Heart left ventricle (tissue), 16 donors: Measurements from ENCODE around the gene CNN3. TPM values are rescaled to one million over a fixed set of nuclear protein-coding genes. Genes with fewer than 3 reads are reported as not detected.

Experiments used
- ATAC-seq, 4 donors: fragments of 200-7000 bp; cut with Tn5 transposase; one replicate each; pipeline ENCODE4 v1.9.1; 2020 to 2022; ENCODE audit warnings: moderate library complexity in 4 of 4, mild to moderate bottlenecking in 3 of 4, moderate number of reproducible peaks in 1 of 4
- DNase-seq, 5 donors: peaks; one replicate each; pipeline ENCODE4 v3.0.0-alpha.2; 2020
- H3K27ac ChIP-seq, 12 donors: fragments of 200-600 bp; sonication (generic) in 4 of 12; one replicate each; pipeline versions ENCODE4 v1.5.0 to v1.8.0; 2016 to 2022; ENCODE audit warnings: mild to moderate bottlenecking in 2 of 12
- H3K27me3 ChIP-seq, 9 donors: fragments of 200-600 bp; sonication (generic) in 2 of 9; one replicate each; pipeline versions ENCODE4 v1.5.1 to v1.8.0; 2016 to 2022; ENCODE audit warnings: mild to moderate bottlenecking in 3 of 9
- H3K36me3 ChIP-seq, 9 donors: fragments of 200-600 bp; sonication (generic) in 2 of 9; one replicate each; pipeline versions ENCODE4 v1.5.0 to v1.8.0; 2018 to 2022; ENCODE audit warnings: mild to moderate bottlenecking in 2 of 9
- H3K4me1 ChIP-seq, 12 donors: fragments of 200-600 bp; sonication (generic) in 4 of 12; one replicate each; pipeline versions ENCODE4 v1.5.0 to v1.8.0; 2016 to 2022; ENCODE audit warnings: mild to moderate bottlenecking in 3 of 12
- H3K4me3 ChIP-seq, 12 donors: fragments of 200-600 bp; sonication (generic) in 4 of 12; one replicate each; pipeline versions ENCODE4 v1.5.0 to v1.8.0; 2017 to 2022; ENCODE audit warnings: mild to moderate bottlenecking in 9 of 12, moderate library complexity in 4 of 12
- H3K9me3 ChIP-seq, 12 donors: fragments of 200-600 bp; sonication (generic) in 4 of 12; one replicate each; pipeline versions ENCODE4 v1.5.0 to v1.8.0; 2016 to 2022; ENCODE audit warnings: mild to moderate bottlenecking in 1 of 12
- POLR2A ChIP-seq, 2 donors: fragments of 450-650 bp; IDR thresholded peaks; one replicate each; pipeline ENCODE4 v1.6.1; 2017; ENCODE audit warnings: antibody characterized with exemption in 2 of 2, mild to moderate bottlenecking in 2 of 2, moderate library complexity in 2 of 2
- WGBS, 4 donors: extraction: QIAGEN DNeasy Blood & Tissue Kit in 2 of 4; methylation state at CpG; one replicate each; pipeline versions ENCODE4 v1.1.5 to v1.1.7; 2013 to 2018; 5-methylcytosine and 5-hydroxymethylcytosine counted together
- intact Hi-C, 10 donors: fragments of 100-400 bp; cut with DNase I; formaldehyde crosslinking; loops; one replicate each; pipeline versions ENCODE4 v1.11.1 to v1.14.2; 2022
- polyA plus RNA-seq, 2 donors: library from polyadenylated mRNA; stranded (reverse); fragments of 200-250 nt; gene quantifications; one replicate each; pipeline ENCODE4 v1.2.3, GENCODE V29; 2013
- total RNA-seq, 9 donors: library from RNA; depleted of rRNA in 2 of 9; stranded (reverse); fragments of >200 nt in 2 of 9; fragmentation: NEBNext Ultra II Directional in 3 of 9; extraction: Animal tissue kit (Norgen Biotek cat#: 25700) in 3 of 9; gene quantifications; one replicate each; pipeline versions ENCODE4 v1.1.0 to v1.2.4, GENCODE V29; 2016 to 2023
- TF ChIP-seq, protein P1 (sequence below), 12 donors: fragments of 200-600 bp; sonication (generic) in 4 of 12; IDR thresholded peaks; one replicate each; pipeline versions ENCODE4 v1.5.0 to v1.8.0; 2018 to 2022; ENCODE audit warnings: antibody characterized with exemption in 12 of 12, mild to moderate bottlenecking in 5 of 12
- donor health status: ischemic (EF 13 %, LVEDD 7.1; RV severe dilation, severe dysfunction).
- donor health status: healthy with polysubstance abuse.
- donor health status: DM: no; HTN: yes; CAD: no.
- donor health status: DM: no; HTN: no; CAD: no.
- donor health status: ischemic (EF 25% LVEDD 6.9; RV normal size, moderate dysfunction).
- donor health status: ischemic (EF 25% LVEDD 5.7; RV mildly dilated, moderate dysfunction).
- donor health status: healthy.
- donor health status: DM: yes; HTN: yes; CAD: no.
- donor health status: ischemic (EF 35%, LVEDD 5.7; RV mildly dilated, moderate dysfunction).
- donor health status: nonischemic (EF 11% LVEDD 7.7; RV severe dilation, severe dysfunction).
- donor health status: DM: yes; HTN: yes; CAD: no.
- donor health status: PGD.
- donor health status: ischemic (EF 29% LVEDD 5.4; RV normal size, mild dysfunction).
- donor health status: nonischemic (EF 23%, LVEDD 6.1; RV moderate dilation, normal function).

The CNN3 gene
- total and polyA plus RNA-seq, 11 donors, result 23.8 to 115 (median 73.8) TPM

DNA sequence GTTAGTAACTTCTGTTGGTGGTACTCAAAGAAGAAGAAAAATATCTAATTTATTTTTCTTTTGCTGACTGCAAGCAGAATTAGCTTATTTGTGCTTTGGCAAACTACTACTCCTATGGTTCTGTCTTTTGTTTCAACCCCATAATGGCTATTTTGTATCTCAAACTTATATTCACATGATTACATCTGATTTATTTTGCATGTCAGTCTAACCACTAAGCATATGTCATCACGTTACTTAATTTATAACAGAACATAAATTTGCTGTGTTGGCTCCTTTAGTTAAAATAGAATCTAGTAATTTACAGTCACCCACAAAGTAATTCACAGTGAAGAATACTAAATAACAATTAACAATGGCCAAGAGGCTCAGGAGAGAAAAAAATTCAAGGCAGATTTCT is 39.1 kb upstream of the CNN3 start:
- Histone ChIP-seq H3K36me3 (no peaks in the 10 kb centered on the region), H3K4me3 (no peak overlapping the region), H3K27me3 (no peaks in the 10 kb centered on the region), H3K4me1 (peaks cover 0 to 31% (median 12%) of the 10 kb centered on the region in 12 donors), H3K27ac (no peak overlapping the region), H3K9me3 (no peaks in the 10 kb centered on the region)
- intact Hi-C loops, result loop anchor here in 1 of 10 donors (10.0 kb wide), 1 partner anchor 69 kb away; no protein-coding TSS in a partner anchor
- DNase-seq, result no peak
- 92 to 98% (median 93%) methylated on average over 1 of the region's 1 CpG for WGBS, 4 donors
- TF ChIP-seq, protein P1, sequence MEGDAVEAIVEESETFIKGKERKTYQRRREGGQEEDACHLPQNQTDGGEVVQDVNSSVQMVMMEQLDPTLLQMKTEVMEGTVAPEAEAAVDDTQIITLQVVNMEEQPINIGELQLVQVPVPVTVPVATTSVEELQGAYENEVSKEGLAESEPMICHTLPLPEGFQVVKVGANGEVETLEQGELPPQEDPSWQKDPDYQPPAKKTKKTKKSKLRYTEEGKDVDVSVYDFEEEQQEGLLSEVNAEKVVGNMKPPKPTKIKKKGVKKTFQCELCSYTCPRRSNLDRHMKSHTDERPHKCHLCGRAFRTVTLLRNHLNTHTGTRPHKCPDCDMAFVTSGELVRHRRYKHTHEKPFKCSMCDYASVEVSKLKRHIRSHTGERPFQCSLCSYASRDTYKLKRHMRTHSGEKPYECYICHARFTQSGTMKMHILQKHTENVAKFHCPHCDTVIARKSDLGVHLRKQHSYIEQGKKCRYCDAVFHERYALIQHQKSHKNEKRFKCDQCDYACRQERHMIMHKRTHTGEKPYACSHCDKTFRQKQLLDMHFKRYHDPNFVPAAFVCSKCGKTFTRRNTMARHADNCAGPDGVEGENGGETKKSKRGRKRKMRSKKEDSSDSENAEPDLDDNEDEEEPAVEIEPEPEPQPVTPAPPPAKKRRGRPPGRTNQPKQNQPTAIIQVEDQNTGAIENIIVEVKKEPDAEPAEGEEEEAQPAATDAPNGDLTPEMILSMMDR (IDR thresholded peaks at IDR 0.05), result no peak
- no peak for TF ChIP-seq POLR2A (IDR thresholded peaks at IDR 0.05)
- no peak for ATAC-seq

DNA sequence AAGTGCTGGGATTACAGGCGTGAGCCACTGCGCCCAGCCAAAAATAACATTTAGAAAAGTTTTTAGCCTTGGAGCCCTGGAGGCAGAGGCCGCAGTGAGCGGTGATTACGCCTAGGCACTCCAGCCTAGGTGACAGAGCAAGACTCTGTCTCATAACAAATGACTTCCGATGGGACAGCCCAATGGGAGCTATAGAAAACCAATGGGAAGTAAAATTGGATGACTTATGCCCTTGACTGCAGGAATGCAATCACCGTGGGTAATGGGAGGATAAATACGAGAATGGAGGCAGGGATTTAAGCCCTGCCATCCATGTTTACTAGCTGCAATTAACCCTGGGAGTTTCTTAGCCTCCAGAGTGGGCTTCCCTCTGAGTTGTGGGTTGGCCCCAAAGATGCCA is 37.0 kb upstream of the CNN3 start:
- TF ChIP-seq, protein P1 (IDR thresholded peaks at IDR 0.05), result no peak
- no peak for TF ChIP-seq POLR2A (IDR thresholded peaks at IDR 0.05)
- Histone ChIP-seq H3K27me3 (no peaks in the 10 kb centered on the region), H3K4me3 (no peak overlapping the region), H3K27ac (no peak overlapping the region), H3K9me3 (no peaks in the 10 kb centered on the region), H3K4me1 (peaks cover 0 to 25% (median 7%) of the 10 kb centered on the region in 12 donors), H3K36me3 (no peaks in the 10 kb centered on the region)
- no peak for DNase-seq
- intact Hi-C loops, result loop anchor here in 3 of 10 donors (5.0 to 10.0 kb wide), 2 partner anchors 37 to 71 kb away; partner anchors contain the start of gene CNN3 (in 2 of the 3)
- 82 to 85% (median 83%) methylated on average over 8 of the region's 8 CpGs for WGBS, 4 donors
- no peak for ATAC-seq

DNA sequence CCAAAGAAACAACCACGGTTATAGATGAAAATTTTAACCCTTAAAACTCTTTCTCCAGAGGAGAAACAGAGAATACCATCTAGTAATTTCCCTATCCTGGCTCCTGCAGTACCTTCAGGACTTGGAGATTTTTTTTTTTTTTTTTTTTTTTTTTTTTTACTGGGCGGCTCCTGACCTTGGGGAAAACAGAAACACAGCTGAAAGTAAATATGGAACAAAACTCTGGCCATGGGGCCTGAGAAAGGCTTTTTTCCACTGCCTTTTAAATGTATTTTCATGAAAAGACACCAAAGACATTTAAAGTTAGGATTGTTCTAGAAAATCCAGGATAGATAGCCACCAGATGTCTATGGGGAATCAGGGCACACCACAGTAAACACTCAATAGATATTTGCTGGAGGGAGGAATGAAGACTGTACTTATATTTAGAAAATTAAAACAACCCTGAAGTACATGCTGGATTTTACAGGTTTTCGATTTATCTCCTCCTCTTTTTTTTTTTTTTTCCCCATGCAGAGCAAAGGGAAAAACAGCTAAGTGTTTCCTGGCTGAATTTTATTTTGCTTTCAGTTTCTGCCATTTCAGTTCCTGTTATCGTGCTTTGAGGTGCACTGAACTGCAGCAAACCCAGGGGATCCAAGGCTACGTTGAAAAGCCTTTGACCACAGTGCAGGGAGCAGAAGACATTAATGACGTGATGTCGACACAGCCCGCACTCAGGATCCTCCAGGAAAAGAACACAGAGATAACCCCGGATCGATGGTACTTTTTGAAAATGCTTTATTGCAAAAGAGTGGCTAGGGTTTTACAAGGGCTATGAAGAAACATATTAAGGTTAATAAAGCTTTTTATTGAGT is 35.7 kb upstream of the CNN3 start:
- Histone ChIP-seq H3K4me1 (peaks cover 0 to 25% (median 7%) of the 10 kb centered on the region in 12 donors), H3K4me3 (peak overlapping the region in 11 of 12 donors; percentile 12 to 57 (median 46)), H3K9me3 (no peaks in the 10 kb centered on the region), H3K36me3 (no peaks in the 10 kb centered on the region), H3K27ac (peak overlapping the region; percentile 48 to 89 (median 78)), H3K27me3 (no peaks in the 10 kb centered on the region)
- TF ChIP-seq POLR2A (IDR thresholded peaks at IDR 0.05), result no peak
- TF ChIP-seq, protein P1 (IDR thresholded peaks at IDR 0.05), result no peak
- ATAC-seq (peak in 3 of 4 donors; percentile 74 to 80 (median 74)), DNase-seq (peak in 2 of 5 donors; percentile 29 to 31)
- intact Hi-C loops, result loop anchor here in 3 of 10 donors (5.0 to 10.0 kb wide), 2 partner anchors 35 to 72 kb away; partner anchors contain the start of gene CNN3 (in 2 of the 3)
- WGBS, 4 donors, result 22 to 41% (median 27%) methylated on average over 10 of the region's 10 CpGs

GRCh38 chr1:94961988-94962387 is 35.1 kb upstream of the CNN3 start:
- intact Hi-C loops, result loop anchor here in 3 of 10 donors (5.0 to 10.0 kb wide), 2 partner anchors 35 to 73 kb away; partner anchors contain the start of gene CNN3 (in 2 of the 3)
- Histone ChIP-seq H3K27me3 (no peaks in the 10 kb centered on the region), H3K36me3 (no peaks in the 10 kb centered on the region), H3K27ac (peak overlapping the region in 11 of 12 donors; percentile 62 to 89 (median 81)), H3K9me3 (no peaks in the 10 kb centered on the region), H3K4me3 (peak overlapping the region in 6 of 12 donors; percentile 41 to 57 (median 50)), H3K4me1 (peaks cover 0 to 25% (median 7%) of the 10 kb centered on the region in 12 donors)
- TF ChIP-seq POLR2A (IDR thresholded peaks at IDR 0.05), result no peak
- TF ChIP-seq, protein P1 (IDR thresholded peaks at IDR 0.05), result no peak
- ATAC-seq (no peak), DNase-seq (no peak)
- WGBS, 4 donors, result 74 to 83% (median 78%) methylated on average over 3 of the region's 3 CpGs
